ENCODE measurements around the gene TNS1.

Gene TNS1

DNA sequence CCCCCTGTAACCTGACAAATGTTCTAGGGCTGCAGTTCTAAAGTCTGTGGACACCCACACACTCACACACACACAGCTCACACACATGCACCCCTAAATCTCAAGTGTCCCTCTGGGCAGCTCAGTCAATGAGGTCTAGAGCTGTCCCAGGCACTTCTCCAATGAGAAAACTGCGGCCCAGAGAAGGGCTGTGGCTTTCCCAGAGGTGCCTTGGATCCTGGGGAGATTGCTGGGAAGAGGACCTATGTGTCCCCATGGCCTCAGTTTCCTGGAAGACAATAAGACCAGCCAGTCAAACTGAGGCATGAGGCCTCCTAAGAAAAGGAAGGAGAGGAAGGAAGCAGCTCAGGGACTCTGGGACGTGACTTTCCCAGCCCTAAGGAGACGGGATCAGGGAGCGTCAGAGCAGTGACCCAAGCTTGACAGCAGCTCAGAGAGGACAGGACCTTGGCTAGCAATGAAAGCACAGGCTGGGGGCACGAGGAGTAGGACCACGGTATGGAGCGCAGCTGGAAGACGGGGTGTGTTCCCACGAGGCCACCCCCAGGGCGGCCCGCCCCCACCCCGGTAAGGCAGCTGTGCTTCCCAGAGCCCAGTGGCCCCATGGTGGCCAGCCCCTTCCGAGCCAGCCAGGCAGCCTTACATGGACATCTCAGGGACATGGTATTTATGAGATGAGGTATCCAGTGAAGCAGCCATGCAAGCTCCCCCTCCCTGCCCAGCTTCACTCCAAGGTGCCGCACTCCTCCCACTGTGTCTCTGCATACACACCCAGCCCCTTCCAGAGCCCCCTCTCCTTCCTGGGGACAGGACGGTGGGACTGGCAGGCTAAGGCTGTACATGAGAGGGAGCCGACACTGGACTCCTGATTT lies 46.0 kb downstream of the TNS1 start:
- DNase-seq (ENCODE audit: low read depth in 2 of 2): no peak

DNA sequence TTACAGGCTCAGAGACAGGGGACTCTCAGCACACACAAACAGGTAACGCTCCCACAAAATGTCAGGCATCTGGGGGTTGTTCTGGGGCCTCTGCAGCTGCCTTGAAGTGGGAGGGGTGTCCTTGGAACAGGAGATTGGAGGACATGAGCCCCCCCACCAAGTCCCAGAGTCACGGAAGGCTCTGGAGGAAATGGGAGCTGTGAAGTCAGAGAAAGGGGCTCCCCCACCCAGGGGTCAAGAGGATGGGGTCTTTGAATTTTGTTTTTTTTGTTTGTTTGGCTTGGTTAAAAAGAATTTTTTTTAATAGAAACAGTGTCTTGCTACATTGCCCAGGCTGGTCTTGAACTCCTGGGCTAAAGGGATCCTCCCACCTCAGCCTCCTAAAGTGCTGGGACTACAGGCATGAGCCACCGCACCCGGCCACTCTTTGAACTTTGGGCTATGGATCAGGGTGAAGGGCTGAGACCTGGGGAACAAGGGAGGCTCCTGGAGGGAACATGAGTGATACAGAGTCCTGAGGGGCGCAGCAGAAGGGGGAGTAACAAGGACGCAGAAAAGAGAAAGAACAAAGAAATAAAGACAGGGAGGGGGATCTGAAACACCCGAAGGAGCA lies 46.8 kb downstream of the TNS1 start:
- DNase-seq (ENCODE audit: low read depth in 2 of 2): no peak

DNA sequence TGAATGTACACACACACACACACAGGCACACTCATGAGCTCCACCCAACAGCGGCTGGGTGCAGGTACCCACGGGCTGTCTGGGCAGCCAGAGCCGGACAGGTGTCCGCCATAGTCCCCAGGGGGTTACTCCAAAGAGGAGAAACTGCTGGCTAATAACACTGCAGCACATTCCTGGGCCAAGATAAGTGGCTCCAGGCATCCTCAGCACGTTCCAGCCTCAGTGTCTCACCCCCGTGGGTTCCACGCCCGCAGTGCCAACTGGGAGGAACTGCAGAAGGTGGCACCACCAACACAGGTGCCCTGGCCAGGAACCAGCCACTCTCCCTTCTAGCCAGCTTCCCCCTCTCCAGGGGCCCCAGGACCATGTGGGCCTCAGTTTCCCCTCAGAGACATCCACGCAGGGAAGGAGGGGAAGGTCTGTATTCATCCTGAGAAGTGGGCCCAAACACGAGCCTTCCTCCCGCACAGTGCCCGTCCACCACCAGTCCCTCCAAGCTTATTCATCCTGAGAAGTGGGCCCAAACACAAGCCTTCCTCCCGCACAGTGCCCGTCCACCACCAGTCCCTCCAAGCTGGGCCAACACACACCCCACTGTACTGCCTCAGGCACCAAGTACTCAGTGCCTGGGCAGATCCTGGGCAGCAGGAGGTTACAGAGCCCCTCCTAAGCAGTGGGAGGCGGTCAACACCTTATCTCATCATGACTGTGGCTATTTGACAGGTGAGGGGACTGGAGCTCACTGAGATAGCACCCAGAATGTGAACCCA lies 47.6 kb downstream of the TNS1 start:
- DNase-seq (ENCODE audit: low read depth in 2 of 2): no peak

DNA sequence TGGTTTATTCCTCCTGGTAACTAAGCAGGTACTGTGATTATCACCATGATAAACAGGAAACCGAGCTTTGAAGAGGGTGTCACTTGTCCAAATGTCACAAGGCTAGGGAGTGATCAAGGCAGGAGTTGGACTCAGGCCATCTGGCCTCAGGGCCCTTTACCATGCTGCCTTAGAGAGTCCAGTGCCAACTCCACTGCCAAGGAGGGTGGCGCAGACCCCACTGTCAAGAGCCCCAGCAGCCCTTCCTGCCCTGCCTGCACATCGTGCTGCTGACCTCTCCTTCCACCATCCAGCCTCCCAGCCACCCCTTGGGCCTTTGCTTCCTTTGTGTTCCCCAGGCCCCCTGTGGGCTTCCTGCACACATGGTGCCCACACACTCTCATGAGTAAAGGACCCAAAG lies 48.3 kb downstream of the TNS1 start:
- DNase-seq (ENCODE audit: low read depth in 2 of 2): no peak

DNA sequence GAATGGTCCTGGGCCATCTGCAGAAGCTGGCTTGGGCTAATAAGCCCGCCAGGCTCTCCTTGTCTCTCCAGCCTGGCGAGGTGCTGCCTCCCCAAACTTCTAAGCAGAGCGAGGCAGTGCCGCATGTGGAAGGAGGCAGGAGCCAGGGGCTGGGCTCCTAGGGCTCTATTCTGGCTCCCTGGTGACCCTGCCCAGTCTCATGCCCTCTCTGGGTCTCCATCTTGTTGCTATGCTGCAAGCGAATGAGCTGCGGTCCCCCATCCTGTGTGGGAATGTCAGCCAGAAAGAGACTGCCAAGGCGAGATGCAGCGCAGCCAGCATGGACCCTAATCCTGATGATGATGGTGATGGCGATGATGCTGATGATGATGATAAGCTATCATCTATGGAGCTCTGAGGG lies 48.7 kb downstream of the TNS1 start:
- no peak for DNase-seq (ENCODE audit: low read depth in 2 of 2)

DNA sequence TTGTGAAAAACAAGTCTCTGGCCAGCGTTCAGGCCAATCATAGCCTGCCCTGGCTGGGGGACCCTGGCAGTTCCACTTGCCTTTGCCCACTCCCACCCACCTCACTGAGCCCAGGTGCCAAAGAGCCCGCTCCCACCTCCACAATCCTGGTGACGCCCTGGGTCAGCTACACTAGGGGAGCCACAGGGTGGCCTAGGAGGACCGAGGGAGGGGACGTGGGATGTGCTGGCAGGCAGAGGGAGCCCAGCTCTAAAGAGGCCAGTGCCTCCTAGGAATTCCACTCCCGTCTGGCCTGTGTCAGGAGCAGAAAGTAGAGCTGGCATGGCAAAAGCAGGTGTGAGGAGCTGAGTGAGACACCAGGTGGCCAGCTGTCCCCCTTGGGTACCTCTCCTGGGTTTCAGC lies 49.3 kb downstream of the TNS1 start:
- DNase-seq (ENCODE audit: low read depth in 2 of 2): no peak

DNA sequence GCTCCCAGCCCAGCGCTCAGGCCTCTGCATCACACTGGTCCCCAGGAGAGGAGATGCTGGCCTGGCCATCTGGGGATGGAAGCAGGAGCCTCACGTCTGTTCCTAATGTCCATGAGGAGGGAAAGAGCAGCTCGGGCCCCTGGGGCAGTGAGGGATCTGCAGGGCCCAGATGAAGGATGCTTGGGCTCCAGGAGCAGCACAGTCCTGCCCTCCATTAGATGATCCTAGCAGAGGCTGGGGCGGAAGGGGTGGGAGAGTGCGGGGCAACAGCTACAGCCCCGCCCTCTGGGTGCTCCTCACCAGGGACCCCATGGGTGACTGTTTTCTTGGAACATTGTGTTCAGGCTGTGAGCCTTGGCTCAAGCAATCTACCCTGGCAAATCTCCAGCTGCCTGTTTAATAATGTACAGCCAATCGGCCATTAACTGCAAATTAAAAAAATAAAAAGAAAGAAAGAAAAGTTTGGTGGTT lies 49.7 kb downstream of the TNS1 start:
- DNase-seq (ENCODE audit: low read depth in 2 of 2): no peak

DNA sequence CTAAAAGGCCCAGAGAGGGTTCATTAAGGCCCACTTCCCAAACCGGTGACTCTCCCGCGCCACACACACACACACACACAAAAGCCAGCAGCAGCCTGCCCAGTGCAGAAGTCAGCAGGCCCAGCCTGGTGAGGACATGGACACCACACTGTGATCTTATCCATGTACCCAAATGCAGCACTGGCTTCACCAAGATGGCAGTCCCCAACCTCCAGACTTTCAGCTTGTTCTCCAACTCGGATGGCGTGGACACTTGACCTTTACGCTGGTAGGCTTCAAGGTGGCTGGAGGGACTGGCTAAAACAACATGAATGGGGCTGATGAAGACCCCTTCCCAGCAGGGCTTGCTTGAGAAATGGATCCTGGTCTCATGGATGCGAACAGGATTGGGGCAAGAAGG lies 50.4 kb downstream of the TNS1 start:
- DNase-seq (ENCODE audit: low read depth in 2 of 2): no peak

DNA sequence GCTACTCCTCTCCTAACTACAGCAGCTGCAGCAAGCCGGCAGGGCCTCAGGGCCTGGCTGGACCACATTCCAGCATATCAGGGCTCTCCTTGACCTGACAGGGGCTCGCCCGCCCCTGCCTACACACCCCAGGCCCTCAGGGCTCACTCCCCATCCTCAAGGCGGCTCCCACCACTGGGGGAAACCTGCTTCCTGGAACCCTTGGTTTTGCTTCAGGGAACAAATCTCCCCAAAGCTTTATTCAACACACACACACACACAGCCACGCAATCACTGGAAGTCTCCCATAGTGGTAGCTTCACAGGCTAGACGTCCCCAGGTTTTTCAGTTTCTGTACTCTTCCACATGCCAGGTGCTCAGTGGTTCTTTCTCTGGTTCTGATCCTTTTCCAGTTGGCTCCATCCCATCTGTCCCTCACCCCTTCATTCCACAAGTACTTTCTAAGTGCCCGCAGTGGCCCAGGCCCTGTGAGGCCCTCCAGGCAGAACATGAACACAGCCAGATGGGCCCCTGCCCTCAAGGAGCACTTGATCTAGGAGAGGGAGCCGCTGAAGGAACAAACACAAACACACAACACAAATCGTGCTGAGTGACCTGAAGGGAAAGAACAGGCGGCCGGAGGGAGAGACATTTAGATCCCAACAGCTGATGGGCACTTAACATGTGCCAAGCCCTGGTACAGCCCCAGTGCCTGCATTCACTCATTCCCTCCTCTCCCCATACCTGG lies 51.1 kb downstream of the TNS1 start:
- DNase-seq (ENCODE audit: low read depth in 2 of 2): no peak

DNA sequence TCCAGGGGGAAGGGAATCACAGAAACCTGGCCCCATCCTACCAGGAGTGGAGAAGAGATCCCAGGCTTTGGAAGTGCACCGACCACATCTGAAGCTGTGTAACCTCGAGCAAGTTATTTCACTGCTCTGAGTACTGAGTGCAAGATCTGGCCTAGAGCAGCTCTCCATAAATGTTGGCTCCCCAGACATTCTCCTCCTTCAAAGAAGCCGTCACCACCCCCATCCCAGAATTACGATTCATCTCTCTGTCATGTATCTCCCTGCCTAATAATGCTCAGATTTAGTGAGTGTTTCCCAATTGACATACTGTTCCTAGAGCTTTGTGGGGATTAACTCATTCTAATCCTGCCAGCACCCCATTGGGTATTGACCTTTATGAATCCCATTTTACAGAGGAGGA lies 51.7 kb downstream of the TNS1 start:
- DNase-seq (ENCODE audit: low read depth in 2 of 2): no peak

DNA sequence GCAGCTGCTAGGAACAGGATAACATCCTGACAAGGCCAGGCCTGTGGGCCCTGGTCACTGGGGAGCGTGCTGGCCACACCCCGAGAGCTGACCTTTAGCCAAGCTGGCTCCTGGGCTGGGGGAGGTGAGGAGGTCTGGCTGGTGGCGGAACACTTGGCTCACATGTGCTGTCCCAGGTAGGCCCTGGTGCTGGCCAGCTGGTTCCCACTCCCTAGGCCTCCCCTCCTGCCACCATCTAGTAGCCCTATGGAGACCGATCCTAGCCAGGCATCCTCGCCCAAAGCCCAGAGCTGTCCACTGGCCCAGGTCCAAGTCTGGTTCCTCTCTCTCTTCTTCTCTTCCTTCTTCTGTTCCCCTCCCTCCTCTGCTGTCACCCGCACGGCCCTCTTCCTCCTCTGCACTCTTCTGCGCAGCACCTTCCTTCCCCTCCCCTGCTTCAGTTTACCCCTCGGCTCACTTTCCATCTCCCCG lies 52.4 kb downstream of the TNS1 start:
- DNase-seq (ENCODE audit: low read depth in 2 of 2): no peak

DNA sequence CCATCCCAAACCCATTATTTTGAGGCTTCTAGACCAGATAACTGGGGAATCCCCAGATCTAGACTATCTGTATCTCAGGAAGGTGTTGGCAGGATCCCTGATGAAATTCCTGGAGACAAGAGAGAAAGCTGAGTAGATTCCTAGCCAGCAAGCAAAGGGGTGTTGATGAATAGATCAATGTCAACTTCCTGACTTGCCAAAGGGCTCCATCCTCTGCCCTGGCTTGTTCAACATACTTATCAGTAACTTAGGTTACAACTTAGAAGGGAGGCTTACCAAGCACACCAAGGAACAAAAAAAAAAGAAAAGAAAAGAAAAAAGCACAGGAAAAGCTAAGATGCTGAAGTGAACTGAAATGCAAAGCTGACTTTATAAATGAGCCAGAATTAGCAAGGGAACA lies 53.3 kb downstream of the TNS1 start:
- DNase-seq (ENCODE audit: low read depth in 2 of 2): no peak

DNA sequence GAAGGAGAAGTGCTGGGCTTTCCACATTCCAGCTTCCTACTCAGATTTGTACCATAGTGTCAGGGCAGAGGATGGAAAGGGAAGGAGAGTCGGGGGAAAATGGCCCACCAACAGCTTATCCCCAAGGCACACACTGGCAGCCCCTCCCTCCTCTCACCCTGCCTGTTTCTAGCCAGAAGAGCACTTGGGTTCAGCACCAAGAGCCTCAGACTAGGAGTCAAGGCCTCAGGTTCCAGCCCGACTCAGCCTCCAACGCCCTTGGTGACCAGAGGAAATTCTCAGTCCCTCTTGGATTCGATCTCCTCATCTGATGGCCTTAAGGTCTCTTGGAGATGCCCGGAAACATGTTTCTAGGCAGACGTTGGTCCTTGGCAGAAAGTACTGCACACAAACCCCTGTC lies 53.9 kb downstream of the TNS1 start:
- DNase-seq (ENCODE audit: low read depth in 2 of 2): no peak

DNA sequence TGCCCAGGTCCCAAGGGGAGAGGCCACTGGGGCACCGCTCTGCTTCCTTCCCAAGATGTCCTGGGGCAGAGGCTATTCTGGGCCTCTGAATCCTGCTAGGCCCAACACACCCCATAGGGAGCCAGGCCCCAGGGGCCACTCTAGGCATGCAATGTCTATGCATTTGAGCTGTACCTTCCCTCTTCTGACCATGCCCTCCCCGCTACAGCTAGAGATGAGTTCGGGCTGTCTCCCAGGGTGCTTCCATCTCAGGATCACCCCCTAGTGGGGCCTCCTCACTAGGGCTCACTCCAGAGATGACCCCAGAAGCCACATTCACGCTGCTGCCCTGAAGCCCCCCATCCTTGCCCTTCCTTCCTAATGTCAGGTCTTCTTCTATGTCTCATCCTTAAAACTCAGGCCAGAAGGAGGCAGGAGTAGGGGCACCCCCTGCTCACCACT lies 54.4 kb downstream of the TNS1 start:
- DNase-seq (ENCODE audit: low read depth in 2 of 2): no peak

DNA sequence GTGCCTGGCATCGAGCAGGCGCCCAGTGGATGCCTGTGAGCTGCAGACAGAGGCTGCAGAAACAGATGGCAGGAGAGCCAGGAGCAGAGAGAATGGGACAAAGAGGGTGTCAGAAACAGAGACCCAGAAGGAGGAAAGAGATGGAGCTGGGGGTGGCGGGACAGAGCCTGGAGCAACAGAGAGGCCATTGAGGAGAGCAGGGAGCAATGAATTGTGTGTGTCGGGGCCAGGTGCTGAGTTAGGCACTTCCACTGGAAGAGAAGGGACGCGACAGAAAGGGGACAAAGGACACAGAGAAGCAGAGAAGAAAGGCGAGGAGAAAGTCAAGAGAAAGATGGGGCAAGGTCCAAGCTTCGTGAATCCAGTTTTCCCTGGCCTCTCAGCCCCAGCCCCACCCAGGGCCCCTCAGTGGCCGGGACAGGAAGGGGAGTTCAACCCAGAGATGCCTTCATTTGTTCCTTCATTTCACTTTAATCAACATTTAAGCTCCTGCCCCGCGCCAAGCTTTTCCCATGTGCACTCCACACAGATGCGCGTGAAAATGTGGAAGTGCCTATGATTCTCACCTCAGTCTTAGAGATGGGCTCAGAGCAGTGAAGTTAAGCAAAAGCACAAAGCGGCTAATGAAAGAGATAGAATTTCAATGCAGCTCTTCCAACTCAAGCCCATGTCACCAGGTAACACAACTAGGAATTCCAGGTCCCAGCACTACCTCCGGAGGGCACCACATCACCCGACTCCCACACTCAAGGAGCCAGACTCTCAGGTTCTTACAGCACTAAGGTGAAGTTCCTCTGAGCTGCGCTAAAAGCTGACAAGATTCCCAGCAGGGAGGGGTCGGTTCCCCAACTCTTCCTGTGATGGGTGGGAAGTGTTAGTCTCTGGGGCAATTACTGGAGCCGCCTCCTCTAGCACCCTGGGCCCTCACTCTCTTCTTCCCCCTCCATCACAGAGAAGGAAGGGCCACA lies 55.1 kb downstream of the TNS1 start:
- no peak for DNase-seq (ENCODE audit: low read depth in 2 of 2)

DNA sequence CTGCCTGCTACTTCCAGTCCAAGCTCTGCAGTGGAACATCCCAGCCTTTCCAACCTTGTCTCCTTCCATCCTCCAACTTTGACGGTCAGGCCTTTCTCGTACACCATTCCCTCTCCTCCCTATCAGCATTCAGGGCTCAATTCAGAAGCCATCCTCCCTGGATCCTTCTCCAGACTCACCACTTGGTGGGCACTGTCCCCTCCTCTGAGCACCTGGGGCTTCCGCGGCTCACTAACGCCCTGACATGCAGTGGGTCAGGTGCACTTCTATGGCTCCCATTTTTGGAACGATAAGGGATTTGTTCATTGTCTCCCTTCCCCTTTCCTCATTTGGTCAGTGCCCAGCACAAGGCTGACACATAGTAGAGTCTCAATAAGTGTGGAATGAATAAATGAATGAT lies 56.7 kb downstream of the TNS1 start:
- no peak for DNase-seq (ENCODE audit: low read depth in 2 of 2)

DNA sequence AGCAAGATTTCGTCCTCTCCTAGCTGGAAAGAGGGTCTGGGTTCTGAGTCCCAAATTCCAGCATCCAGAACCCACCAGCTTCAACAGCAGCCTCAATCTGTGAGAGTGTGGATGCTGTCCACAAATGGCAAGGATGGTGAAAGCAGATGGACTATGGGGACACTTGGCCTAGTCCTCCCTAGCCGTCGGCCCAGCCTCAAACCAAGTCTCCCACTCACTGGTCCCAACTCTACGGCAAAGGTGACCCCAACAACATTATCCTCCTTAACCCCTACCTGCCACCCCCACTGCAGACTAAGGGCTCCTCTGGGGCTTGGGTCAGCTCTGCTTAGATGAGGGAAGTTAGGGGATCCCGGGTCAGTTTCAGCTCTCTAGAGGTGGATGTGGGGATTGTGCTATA lies 57.3 kb downstream of the TNS1 start:
- DNase-seq (ENCODE audit: low read depth in 2 of 2): no peak

DNA sequence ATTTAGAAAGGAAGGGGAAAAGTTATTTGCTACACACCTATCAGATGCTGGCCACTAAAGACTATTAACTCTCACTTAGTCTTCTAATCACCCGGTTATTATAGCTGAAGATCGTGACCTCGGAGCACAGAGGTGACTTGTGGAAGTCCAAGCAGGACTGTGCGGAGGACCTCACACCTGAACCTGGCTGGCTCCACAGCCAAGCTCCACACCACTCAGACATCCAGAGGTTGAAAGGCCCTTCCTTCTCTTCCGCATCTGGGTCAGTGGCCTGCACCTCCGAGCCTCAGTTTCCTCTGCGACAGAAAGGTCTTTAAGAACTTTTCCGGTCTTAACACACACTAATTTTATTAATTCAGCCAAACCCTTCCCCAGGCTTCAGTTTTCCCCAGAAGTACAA lies 57.9 kb downstream of the TNS1 start:
- no peak for DNase-seq (ENCODE audit: low read depth in 2 of 2)

DNA sequence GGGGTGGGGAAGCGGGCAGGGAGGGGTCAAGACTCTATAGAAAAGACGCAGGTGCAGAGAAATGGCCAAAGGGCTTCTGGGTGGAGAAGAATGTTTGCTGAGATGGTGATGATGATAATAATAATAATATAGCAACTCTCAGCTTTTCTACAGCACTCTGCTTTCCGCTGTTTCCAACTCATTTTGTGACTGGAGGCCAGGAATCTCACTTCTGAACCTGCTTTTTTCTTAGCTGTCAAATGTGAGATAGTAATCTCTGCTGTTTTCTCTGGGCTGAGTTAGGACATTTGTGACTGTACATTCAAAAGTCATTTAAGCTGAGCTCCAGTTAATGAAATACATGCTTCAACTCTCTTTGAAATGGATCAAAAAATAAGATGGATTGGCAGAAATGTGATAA lies 58.4 kb downstream of the TNS1 start:
- no peak for DNase-seq (ENCODE audit: low read depth in 2 of 2)

DNA sequence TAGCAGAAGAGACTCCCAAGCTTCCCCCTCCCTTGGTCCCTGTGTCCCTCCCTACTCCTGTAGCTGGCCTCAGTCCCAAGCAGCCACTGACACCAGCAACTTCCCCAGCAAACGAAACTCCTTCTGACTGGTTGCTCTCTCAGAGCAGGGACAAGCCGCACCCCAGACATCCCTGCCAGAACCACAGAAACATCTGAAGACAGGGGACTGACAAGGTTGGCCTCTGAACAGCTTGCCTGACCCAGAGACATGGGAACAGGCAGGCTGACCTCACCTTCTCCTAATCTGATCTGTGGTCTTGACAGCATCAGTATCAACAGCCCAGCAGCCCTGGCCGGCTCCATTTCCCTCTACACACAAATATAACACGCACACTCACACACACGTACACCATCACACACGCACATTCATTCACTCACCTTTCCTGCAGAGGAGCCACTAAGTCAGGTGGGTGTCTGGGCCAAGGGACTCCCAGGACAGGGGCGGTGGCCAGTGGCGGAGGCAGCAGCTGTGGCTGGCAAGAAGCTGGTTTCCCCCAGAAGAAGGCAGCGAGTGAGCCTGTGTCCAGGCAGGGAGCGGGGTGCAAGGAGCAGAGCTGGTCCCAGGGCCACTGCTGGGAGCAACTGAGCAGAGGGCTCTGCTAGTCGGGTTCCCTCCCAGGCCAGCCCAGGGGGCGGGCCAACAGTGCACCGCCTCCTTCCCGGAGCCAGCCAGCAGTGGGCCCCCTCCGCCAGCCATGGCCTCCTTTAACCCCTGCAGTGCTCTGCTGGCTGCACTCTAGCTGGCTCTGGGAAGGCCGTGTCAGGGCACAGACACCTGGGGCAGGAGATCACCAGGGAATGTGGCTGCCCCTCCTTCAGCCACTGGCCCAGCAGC lies 59.1 kb downstream of the TNS1 start:
- no peak for DNase-seq (ENCODE audit: low read depth in 2 of 2)

Data from stimulated activated CD8-positive, alpha-beta memory T cell treated with anti-CD3 and anti-CD28 coated beads, Interleukin-15, amount 100 ng/mL, for 4 hours (primary cell).